Activated gamma-delta T cell (primary cell): Measurements from ENCODE around the gene TNS2.

ENCODE experiments used
- DNase-seq: peaks from one replicate; lab custom pipeline; 2025; lab: John Stamatoyannopoulos, UW

TNS2 gene

DNA sequence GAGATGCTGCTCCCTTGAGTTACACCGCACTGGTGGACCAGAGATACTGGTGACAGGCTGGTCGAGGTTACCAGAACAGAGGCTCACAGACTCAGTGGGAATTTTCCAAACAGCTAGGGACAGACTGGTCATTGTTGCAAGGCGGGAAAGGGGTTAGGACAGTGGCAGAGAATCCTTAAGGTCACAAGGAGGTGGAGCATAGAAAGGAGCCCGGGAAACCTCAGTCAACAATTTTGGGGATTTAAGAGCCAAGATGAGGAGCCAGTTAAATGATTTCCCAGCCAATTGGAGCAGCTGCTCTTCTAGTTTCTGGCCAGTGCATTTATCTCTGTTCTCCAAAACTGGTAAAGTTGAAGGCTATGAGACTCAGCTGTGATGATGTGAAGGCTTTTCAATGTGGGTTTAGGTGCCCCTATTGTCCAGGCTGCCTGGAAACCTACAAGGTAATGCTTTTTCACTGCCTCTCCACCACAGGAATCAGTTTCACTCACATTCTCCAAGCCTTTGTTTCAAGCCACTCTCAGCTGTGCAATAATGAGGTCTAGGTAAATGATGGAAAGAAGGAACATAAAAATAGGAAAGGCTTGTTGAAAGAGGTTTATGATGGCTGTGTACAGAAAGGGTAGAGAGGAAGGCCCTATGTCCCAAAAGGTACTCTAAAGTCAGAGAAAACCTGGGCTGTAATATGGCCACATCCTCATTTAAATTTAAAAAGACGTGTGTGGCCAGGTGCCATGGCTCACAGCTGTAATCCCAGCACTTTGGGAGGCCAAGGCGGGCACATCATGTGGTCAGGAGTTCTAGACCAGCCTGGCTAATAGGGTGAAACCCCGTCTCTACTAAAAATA, 7.0 kb upstream of the TNS2 start:
- no peak for DNase-seq

DNA sequence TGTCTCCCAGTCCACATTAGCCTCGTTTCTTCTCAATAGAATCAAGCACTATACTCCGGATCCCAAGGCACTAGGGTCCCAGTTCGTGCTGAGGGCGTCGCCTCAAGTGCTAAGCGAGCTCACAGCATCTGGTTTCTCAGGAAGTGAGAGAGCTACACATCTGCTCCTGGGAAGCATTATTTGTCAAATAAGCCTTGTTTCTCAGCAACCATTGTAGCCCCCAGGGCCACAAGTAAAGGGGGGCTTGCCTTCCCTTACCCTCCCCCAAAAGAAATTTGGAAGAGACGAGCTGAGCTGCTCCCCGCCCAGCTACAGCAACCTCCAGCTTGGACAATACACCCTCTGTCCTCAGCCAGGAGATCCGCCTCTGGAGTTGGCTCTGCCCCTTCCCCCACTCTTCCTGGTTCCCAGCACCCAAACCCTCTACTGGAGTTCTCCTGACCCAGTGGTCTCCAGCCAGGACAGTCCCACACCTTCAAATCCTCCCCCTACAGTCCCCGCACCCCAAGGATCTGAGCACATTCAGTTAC, 5.7 kb upstream of the TNS2 start:
- DNase-seq: no peak

DNA sequence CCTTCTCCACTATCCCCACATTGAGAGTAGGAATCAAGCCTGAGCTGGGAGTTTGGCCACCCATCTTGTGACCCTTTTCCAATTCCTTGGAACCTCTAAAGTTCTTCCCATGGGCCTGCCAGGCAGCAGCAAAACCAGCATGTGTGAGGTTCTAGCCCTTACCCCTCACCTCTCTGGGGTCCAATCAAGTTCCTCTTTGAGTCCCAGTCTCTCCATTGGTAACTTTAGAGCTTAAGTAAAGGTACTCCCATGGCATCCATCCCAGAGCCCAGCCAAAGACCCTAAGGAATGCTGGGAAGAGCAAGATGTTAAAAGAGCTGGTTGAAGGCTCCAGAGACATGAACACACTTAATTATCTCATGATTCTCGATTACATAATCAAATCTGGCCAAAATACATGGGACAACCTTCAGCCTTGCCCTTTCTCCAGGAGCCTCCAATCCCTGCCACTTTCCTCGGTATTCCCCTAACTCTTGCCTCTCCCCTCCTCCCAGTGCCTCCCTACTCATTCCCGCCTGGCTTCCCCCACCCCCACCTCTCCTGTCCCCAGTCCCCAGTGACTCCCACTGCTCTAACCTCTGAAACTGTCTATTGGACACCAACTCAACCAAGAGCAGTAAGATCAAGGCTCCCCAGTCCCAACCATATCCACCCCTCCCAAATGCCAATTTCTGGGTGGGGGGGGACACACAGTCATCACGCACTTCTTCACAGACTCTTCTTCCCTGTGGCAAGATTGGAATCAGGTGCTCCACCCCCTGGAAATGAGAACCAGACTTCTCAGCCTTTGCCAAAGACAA, 4.8 kb upstream of the TNS2 start:
- DNase-seq: no peak

DNA sequence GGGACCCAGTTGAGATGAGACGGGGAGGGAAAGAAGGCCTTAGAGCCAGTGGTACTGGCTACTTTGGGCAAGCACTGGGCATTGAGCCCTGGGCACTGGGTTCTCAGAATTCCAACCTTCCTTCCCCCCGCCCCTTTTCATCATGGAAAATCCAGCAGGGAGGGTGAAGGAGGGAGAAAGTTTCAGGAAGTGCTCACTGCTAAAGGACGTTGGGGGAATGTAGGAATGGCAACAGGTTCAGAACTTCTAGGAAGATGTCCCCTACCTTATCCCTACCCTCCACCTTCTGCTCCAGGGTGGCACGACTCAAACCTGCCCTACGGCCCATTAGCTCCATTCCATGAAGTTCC, 4.2 kb upstream of the TNS2 start:
- no peak for DNase-seq

DNA sequence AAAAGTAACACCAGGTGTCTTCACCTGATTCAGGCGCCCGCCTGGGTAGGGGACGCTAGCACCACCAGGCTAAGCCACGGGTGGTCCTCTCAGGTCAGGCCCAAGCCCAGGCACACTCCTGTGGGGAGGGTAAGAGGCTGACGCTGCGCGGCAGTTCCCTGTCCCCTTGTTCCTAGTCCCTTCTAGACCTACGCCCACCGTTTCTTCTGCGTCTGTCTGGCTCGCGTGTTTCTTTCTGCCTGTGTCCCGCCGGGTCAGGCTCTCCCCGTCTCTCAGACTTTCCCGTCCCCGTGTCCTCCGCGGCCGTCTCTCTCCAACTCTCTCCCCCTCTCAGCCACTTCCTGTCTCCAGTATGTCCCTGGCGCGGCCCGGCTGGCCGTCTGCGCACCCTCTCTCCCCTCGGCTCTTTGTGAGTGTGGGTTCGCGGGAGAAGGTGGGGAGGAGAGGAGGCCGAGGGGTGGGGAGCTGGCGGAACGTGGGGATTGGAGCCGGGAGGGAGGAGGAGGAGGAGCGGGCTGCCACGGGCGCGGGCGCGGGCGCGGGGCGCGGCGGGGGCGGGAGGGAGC, 3.1 kb upstream of the TNS2 start:
- DNase-seq: no peak

DNA sequence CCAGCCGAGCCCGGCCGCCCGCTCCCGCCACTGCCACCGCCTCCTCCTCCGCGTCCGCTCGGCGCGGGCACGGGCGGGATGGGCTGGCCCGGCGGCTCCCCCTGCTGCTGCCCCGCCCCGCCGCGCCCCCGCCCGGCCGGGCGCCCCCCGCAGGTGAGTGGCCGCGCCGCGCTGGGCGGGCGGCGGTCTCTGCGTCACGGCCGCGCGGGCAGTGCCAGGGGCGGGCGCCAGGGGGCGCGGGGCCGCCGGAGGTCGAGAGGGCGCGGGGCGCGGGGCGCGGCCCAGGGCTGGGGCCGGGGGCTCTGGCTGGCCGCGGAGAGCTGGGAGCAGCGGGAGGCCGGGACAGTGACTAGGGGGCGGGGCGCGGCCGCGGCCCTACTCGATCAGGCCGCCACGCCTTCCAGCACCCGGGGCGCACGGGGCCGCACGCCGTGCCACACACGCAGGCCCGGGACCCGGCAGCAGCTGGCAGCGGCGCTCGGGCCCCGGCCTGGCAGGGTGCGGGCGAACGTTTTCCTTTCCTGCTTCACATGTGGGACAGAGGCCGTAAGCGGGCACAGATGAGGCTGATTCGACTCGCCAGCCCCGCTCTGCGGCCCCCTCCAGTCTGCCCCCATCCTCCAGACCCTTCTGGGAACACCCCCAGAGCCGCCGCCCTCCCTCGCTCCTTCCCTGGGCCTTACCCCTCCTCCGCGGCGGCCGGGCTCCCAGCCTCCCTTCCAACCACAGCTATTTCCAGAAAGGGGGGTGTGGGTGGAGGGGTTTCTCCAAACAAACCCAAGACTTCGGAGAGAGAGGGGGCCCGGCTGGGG, 2.4 kb upstream of the TNS2 start:
- DNase-seq: peak; percentile 67

DNA sequence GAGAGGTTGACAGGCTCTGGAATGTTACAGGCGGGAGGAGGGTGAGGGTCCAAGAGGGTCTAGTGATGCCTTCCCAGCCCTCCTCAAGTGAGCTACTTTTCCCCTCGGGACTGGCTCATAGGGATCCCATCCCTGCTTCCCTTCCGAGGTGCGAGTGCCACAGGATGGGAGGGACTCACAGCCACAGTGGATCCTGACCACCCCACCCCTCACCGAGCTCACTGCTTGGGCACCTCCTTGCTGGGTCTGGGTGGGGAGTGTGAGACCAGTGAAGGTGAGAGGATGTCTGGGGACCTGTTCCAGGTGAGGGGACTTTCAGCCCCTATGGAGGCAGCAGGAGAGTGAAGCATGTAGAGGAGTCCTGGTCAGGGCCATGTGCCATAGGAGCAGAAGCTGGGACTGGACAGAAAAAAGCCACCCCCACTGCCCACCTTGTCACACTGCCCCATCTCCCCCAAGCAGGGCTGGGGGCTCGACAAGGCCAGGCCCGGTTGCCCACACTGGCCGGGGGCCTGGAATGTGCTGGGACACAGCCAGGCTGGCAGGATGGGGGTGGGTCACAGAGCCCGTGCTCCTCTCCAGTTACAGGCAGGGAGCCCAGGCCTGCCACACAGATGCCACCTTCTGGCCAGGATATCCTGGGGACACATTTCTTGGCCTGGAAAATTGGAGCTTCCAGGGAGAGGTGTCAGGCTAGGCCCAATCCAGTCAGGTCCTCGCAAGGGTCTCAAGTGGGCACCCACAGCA, 1.7 kb upstream of the TNS2 start:
- DNase-seq: no peak

DNA sequence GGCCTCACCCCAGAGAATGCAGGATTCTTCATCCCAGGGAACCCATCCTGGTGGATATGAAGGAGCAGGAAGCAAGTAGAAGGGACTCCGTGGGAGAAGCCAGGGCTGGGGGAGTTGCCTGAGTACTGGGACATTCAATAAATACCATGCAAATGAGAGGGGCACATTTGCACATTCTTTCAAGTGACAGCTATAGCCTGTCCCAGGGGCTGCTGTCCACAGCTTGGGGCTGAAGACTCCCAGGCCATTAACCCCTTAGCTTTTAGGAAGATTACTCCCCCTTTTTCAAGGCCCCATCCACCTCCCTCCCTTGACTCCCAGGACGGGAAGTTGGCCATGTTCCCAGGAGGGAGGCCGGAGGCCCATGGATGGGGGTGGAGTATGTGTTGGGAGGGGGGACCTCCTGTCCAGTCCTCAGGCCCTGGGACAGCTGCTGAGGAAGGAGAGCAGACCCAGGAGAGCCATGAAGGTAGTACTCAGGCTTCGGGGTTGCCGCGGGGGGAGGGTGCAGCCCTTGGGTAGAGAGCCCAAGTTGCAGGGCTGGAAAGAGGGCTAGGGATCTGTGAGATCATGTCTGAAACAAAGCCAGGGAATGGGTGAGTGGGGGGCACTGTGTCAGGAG, 974 bp upstream of the TNS2 start:
- DNase-seq: no peak

DNA sequence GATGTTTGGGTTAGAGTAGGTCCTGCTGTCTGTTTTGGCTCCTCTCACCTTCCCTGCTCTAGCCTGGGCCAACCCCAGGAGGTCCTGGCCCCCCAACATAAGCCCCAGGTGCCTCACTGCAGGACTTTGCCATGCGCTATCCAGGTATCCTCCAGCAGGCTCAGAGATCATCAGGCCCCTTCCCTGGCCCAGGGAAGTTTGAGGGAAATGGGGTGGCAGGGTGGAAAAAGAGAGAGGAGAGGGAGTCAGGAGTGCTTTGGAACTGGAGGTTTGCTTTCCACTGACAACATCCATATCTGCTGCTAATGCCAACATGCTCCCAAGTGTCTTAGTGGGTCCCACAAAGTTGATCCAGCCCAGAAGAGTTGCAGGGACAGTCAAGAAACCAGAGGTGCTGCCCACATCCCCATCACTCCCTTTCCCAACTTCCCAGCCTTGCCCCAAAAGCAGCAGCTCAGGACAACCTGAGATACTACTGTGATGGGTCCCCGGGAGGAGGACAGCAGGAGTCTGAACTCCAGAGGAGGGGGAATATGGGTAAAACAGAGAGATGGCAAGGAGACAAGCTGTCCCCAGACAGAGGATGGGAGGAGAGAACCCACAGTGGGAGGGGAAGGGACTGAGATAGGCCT, 677 bp downstream of the TNS2 start:
- no peak for DNase-seq

DNA sequence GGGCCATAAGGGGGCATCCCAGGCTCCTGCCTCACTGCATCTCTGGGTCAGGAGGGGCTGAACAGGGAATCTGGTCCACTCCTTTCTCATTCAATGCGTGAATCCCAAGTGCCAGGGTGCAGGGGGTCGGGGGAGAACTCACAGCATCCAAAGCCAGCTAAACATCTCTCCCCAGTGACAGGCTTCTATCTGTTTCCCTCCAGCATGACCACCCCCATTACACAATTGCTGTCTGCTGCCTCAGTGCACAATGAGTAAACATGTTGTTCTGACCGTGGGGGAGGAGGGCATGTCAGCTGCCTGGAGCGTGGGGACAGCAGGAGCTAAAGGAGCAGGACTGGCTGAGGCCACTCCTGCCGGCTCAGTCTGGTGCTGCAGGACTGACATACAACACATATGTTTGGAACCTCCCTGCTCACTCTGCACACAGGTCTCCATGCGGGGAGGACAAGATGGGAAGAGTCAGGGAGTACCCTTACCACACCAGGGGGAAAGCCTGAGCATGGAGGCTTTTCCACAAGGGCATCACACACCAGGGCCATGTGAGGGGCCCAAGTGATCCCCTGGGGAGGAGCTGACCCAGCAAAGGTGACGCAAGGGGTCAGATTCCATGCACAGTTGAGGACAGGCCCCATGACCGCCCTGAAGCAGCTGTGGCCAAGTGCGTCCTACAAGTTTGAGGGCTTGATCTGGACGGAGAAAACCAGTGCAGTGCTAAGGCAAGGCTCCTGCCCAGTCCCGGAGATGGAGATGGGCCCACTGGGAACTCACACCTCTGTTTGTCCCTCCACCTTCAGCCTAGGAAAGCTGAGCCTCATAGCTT, 1.4 kb downstream of the TNS2 start:
- DNase-seq: no peak

DNA sequence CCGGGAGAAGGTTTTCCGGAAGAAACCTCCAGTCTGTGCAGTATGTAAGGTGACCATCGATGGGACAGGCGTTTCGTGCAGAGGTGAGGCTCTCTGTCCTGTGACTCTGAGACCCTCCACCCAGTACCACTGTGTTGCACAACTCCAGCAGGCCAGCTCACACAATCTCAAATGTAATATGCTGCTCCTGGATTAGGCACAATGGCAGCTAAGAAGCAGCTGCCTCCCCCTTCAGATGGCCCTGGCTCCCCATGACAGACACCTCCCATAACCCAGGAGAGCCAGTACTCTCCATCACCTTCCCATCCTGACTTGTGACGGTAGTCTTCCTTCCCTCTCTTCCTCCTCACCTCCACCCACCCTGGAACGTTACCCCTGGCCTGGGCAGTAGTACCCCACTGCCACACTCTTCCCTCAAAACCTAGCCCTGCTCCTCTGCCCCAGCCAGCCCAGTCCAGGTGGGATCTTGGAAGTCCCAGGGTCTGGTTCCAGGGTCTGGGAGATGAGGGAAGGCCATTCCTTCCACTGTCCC, 2.1 kb downstream of the TNS2 start:
- DNase-seq: no peak

DNA sequence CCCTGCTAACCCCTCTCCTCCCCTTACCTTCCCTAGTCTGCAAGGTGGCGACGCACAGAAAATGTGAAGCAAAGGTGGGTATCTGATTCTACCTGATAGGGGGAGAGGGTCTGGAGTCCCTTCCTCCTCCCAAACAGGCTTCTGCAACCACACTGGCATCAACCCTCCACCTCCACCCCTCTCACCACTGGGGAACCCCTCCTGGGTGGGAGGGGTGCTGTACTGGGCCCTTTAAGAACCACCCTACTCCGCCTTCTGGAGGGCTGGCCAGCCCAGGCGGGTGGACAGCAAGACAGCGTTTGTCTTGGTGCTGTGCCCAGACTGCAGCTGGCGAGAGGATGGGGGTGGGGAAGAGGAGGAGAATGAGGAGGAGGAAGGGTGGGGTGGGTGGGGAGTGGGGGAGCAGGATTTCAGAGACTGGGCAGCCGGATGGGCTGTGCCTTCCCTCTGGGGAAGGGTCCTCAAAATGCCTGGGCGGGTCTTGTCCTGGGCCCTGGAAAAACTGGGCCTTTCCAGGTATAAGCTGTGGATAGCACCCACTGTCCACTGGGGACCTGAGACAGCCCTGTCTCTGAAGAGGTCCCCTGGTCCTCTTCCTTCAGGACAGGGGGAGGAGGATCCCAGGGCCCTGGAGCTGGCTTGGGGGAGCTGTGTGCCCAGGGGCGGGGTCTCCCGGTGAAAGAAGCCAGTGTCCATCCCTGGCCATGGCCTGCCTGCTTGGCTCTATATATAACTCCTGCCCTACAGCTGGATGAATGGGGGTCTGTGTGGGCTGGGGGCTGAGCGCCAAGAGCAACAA, 2.8 kb downstream of the TNS2 start:
- DNase-seq: no peak

DNA sequence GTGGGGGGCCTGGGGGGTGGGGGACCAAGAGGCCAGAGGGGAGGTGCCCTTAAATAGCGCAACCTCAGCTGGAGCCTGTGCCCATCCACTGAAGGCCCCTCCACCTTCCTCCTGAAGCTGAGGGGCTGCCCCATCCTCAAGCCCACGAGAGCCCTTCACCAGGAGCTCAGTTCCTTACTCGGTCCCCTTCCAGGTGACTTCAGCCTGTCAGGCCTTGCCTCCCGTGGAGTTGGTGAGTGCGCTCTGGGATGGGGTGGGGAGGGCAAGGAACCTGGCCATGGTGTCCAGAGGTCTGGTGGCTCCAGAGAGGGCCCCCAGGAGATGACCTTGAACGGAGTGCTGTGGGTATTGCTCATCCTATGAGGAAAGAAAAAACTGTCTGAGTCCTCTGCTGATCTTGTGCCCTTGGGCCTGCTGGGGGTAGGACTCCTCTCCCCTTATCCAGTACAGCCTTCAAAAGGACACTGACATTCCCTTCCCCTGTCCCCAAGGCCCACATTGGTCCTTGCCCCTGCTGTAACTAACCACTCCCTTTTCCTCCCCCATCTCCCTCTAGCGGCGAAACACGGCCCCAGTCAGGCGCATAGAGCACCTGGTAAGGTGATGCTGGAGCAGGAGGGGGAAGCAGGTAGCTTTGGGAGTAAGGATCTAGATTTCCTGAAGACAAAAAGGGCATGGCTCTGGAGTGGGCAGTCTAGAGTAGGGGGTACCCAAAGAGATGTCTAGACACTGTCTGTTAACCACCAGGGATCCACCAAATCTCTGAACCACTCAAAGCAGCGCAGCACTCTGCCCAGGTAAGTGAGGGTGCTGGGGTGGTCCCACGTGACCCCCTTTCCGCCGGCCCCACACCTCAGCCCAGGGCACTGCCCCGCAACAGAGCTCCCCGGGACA, 3.6 kb downstream of the TNS2 start:
- DNase-seq: no peak

DNA sequence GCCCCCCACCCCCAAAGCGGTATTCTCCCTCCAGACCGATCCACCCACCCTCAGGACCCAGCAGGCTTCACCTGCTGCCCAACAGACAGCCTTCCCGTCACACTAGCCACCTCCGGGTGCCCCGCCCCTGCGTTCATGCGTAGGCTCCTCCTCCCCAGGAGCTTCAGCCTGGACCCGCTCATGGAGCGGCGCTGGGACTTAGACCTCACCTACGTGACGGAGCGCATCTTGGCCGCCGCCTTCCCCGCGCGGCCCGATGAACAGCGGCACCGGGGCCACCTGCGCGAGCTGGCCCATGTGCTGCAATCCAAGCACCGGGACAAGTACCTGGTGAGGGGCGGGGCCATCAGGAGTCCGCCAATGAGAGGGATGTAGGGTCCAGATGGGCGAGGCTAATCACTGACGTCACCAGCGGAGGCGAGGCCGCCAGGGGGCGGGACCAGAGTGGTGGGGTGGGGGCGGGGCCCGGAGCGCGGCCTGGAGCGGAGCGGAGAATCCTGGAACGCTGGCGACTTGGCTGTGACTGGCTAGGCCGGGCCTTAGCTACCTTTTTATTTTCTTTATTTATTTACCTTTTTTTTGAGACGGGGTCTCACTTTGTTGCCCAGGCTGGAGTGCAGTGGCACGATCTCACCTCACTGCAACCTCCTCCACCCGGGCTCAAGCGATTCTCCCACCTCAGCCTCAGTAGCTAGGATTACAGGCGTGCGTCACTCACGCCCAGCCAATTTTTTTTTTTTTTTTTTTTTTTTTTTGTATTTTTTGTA, 4.4 kb downstream of the TNS2 start:
- peak; percentile 72 for DNase-seq

DNA sequence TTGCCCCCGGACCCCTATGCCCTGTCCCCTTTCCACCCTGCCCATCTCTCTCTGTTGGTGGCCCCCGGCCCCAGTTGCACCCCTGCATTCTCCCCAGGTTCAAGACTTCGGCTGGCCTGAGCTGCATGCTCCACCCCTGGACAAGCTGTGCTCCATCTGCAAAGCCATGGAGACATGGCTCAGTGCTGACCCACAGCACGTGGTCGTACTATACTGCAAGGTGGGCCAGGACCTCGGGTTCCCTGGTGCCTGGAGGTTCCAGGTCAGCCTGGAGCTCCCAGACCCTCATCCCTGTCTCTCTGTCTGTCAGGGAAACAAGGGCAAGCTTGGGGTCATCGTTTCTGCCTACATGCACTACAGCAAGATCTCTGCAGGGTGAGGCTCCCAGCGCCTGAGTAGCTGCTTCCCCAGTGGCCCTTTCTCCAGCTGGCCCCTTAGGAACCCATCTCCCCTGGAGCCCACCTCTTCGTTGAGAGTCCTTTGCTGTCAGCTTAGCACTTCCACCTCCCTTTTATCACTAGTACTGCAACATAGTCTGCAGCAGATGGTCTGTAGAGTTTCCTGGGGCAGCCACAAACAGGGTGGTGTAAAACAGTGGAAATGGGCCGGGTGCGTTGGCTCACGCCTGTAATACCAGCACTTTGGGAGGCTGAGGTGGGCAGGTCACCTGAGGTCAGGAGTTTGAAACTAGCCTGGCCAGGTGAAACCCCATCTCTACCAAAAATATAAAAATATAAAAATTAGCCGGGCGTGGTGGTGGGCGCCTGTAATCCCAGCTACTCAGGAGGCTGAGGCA, 5.8 kb downstream of the TNS2 start:
- DNase-seq: no peak

DNA sequence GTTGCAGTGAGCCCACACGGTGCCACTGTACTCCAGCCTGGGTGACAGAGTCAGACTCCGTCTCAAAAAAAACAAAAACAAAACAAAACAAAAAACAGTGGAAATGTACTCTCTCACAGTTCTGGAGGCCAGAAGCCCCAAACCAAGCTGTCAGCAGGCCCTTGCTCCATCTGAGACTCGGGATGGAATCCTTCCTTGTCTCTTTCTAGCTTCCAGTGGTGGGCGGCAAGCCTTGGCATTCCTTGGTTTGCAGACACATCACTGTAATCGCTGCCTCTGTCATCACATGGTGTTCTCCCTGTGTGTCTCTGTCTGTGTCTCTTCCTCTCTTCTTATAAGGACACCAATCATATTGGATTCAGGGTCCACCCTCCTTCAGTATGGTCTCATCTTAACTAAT, 6.4 kb downstream of the TNS2 start:
- DNase-seq: no peak
